ENCODE measurements around the gene LYSMD1. TPM values are rescaled to one million over a fixed set of nuclear protein-coding genes. Genes with fewer than 3 reads are reported as not detected.
"Not testable (repeated sequence)": the region's sequence is repeated elsewhere in the genome, so short reads cannot be mapped to it uniquely, and the experiment has no call there.

Gene LYSMD1
- polyA plus RNA-seq, 2 donors, result 3.8 TPM

- Histone ChIP-seq H3K27me3 (ENCODE audit: control insufficient read depth in 1 of 2, insufficient read depth in 2 of 2, low read length in 2 of 2) (no peaks in the 10 kb centered on the region), H3K4me3 (ENCODE audit: low read depth in 1 of 2, low read length in 2 of 2) (peak overlapping the region in 1 of 2 donors; percentile 38), H3K36me3 (ENCODE audit: control insufficient read depth in 2 of 2, insufficient read depth in 2 of 2, low read length in 1 of 2) (no peaks in the 10 kb centered on the region), H3K9me3 (ENCODE audit: control insufficient read depth in 2 of 2, insufficient read depth in 1 of 2, low read depth in 1 of 2, low read length in 1 of 2) (no peaks in the 10 kb centered on the region), H3K4me1 (ENCODE audit: control insufficient read depth in 2 of 2, insufficient read depth in 2 of 2, low read length in 1 of 2) (no peaks in the 10 kb centered on the region), H3K27ac (ENCODE audit: low read depth in 2 of 2, low read length in 1 of 2) (peak overlapping the region; percentile 82 to 94)
- WGBS, 2 donors, result 25 to 34% methylated on average over 14 of the region's 14 CpGs
Measured at GRCh38 chr1:151196292-151196800, 30.6 kb upstream of the LYSMD1 start.

GRCh38 chr1:151194894-151195594, 29.3 kb upstream of the LYSMD1 start:
- Histone ChIP-seq H3K4me3 (ENCODE audit: low read depth in 1 of 2, low read length in 2 of 2) (peak overlapping the region; percentile 10 to 38), H3K27ac (ENCODE audit: low read depth in 2 of 2, low read length in 1 of 2) (peak overlapping the region; percentile 82 to 94)
- not testable (repeated sequence) for H3K36me3 ChIP-seq (ENCODE audit: control insufficient read depth in 2 of 2, insufficient read depth in 2 of 2, low read length in 1 of 2); H3K9me3 ChIP-seq (ENCODE audit: control insufficient read depth in 2 of 2, insufficient read depth in 1 of 2, low read depth in 1 of 2, low read length in 1 of 2); H3K27me3 ChIP-seq (ENCODE audit: control insufficient read depth in 1 of 2, insufficient read depth in 2 of 2, low read length in 2 of 2); H3K4me1 ChIP-seq (ENCODE audit: control insufficient read depth in 2 of 2, insufficient read depth in 2 of 2, low read length in 1 of 2)
- 56 to 59% methylated on average over 17 of the region's 17 CpGs for WGBS, 2 donors

DNA sequence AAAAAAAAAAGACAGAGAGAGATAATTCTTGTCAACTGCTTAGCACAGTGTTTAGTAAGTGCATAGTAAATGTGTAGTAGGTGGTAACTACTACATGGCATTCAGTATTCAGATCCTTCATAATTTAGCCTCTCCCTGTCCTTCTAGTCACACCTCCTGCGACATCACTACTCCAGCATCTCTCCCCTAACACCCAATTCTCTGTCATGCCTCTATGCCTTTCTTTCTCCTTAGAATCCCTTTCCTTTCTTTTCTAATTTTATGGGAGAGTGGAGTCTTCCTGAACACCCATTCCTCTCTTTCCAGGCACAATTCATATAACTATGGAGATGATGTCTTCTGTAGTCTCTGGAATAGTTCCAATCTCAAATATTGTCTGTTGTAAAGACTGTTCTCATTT, 28.2 kb upstream of the LYSMD1 start:
- H3K4me1 ChIP-seq (ENCODE audit: control insufficient read depth in 2 of 2, insufficient read depth in 2 of 2, low read length in 1 of 2), result no peaks in the 10 kb centered on the region
- H3K27me3 ChIP-seq (ENCODE audit: control insufficient read depth in 1 of 2, insufficient read depth in 2 of 2, low read length in 2 of 2), result no peaks in the 10 kb centered on the region
- no peak overlapping the region for H3K27ac ChIP-seq (ENCODE audit: low read depth in 2 of 2, low read length in 1 of 2)
- no peaks in the 10 kb centered on the region for H3K36me3 ChIP-seq (ENCODE audit: control insufficient read depth in 2 of 2, insufficient read depth in 2 of 2, low read length in 1 of 2)
- WGBS, 2 donors, result 82 to 83% methylated on average over 1 of the region's 1 CpG
- no peaks in the 10 kb centered on the region for H3K9me3 ChIP-seq (ENCODE audit: control insufficient read depth in 2 of 2, insufficient read depth in 1 of 2, low read depth in 1 of 2, low read length in 1 of 2)
- no peak overlapping the region for H3K4me3 ChIP-seq (ENCODE audit: low read depth in 1 of 2, low read length in 2 of 2)

DNA sequence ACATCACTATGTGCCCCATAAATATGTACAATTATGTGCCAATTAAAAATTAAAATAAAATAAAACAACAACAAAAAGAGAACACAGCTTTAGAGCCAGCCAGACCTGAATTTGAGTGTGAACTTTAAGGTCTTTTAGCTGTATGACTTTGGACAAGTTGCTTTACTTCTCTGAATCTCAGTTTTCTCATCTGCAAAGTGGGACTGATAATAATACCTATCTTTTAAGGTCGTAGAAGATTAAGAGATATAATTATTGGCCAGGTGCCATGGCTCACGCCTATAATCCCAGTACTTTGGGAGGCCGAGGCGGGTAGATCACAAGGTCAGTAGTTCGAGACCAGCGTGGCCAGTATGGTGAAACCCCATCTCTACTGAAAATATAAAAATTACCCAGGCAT, 27.6 kb upstream of the LYSMD1 start:
- Histone ChIP-seq H3K9me3 (ENCODE audit: control insufficient read depth in 2 of 2, insufficient read depth in 1 of 2, low read depth in 1 of 2, low read length in 1 of 2) (no peaks in the 10 kb centered on the region), H3K4me1 (ENCODE audit: control insufficient read depth in 2 of 2, insufficient read depth in 2 of 2, low read length in 1 of 2) (no peaks in the 10 kb centered on the region), H3K36me3 (ENCODE audit: control insufficient read depth in 2 of 2, insufficient read depth in 2 of 2, low read length in 1 of 2) (no peaks in the 10 kb centered on the region), H3K27ac (ENCODE audit: low read depth in 2 of 2, low read length in 1 of 2) (no peak overlapping the region), H3K4me3 (ENCODE audit: low read depth in 1 of 2, low read length in 2 of 2) (no peak overlapping the region), H3K27me3 (ENCODE audit: control insufficient read depth in 1 of 2, insufficient read depth in 2 of 2, low read length in 2 of 2) (no peaks in the 10 kb centered on the region)
- 62 to 63% methylated on average over 6 of the region's 6 CpGs for WGBS, 2 donors

- H3K27ac ChIP-seq (ENCODE audit: low read depth in 2 of 2, low read length in 1 of 2), result no peak overlapping the region
- no peaks in the 10 kb centered on the region for H3K9me3 ChIP-seq (ENCODE audit: control insufficient read depth in 2 of 2, insufficient read depth in 1 of 2, low read depth in 1 of 2, low read length in 1 of 2)
- no peak overlapping the region for H3K4me3 ChIP-seq (ENCODE audit: low read depth in 1 of 2, low read length in 2 of 2)
- H3K36me3 ChIP-seq (ENCODE audit: control insufficient read depth in 2 of 2, insufficient read depth in 2 of 2, low read length in 1 of 2), result no peaks in the 10 kb centered on the region
- no peaks in the 10 kb centered on the region for H3K27me3 ChIP-seq (ENCODE audit: control insufficient read depth in 1 of 2, insufficient read depth in 2 of 2, low read length in 2 of 2)
- peaks cover 0 to 2% of the 10 kb centered on the region in 2 donors for H3K4me1 ChIP-seq (ENCODE audit: control insufficient read depth in 2 of 2, insufficient read depth in 2 of 2, low read length in 1 of 2)
- 74 to 75% methylated on average over 7 of the region's 7 CpGs for WGBS, 2 donors
Measured at GRCh38 chr1:151192047-151192446, 26.3 kb upstream of the LYSMD1 start.

DNA sequence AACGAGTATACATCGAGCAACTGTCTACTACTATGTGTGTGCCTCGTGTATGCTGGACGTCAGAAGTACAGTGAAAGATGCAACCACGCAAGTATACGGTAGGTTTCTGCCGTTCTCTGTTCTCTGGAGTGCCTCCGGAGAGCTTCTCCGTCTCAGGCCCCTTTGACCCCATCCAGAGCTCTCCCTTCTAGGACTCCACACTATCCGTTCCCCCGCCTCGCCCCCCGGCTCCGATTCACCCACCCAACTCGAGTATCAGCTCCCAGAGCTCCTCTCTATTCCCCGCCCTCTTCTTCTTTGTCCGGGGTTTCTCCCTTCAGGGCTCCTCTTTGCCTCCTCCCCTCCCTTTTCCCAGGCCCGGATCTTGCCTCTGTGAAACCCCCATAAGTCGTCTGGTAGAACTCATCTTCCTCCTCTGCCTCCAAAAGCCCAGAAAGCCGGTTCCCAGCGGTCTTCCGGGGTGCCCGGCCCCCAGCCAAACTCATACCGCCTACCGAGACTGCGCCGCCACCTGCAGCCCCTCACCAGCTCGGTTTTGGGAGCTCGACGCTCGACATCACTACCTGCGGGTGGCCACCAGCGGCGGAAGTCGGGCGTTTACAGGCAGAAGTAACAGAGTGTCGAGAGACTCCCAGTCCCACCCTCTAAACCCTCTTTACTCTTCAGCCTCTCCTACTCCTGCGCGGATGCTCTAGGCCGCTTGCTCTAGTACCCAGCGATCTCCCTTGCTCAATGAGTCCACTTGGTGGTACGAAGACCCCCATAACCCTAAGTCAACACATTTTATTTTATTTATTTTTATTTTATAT, 24.1 kb upstream of the LYSMD1 start, which contains the start of gene VPS72:
Gene VPS72 (minus strand): TSS at position 561 of the 809 bp plus-strand sequence. CDS start 76 bp downstream, at position 485.
- Histone ChIP-seq H3K9me3 (ENCODE audit: control insufficient read depth in 2 of 2, insufficient read depth in 1 of 2, low read depth in 1 of 2, low read length in 1 of 2) (no peaks in the 10 kb centered on the region), H3K36me3 (ENCODE audit: control insufficient read depth in 2 of 2, insufficient read depth in 2 of 2, low read length in 1 of 2) (peaks cover 3 to 5% of the 10 kb centered on the region in 2 donors), H3K27me3 (ENCODE audit: control insufficient read depth in 1 of 2, insufficient read depth in 2 of 2, low read length in 2 of 2) (no peaks in the 10 kb centered on the region), H3K4me1 (ENCODE audit: control insufficient read depth in 2 of 2, insufficient read depth in 2 of 2, low read length in 1 of 2) (peaks cover 0 to 3% of the 10 kb centered on the region in 2 donors), H3K27ac (ENCODE audit: low read depth in 2 of 2, low read length in 1 of 2) (peak within 1 kb of the TSS; percentile 91 to 93), H3K4me3 (ENCODE audit: low read depth in 1 of 2, low read length in 2 of 2) (peak within 1 kb of the TSS; percentile 85 to 91)
- WGBS, 2 donors, result 0% methylated on average over 42 of the region's 42 CpGs

- peak overlapping the region in 1 of 2 donors; percentile 40 for H3K27ac ChIP-seq (ENCODE audit: low read depth in 2 of 2, low read length in 1 of 2)
- H3K4me3 ChIP-seq (ENCODE audit: low read depth in 1 of 2, low read length in 2 of 2), result not testable (repeated sequence)
Measured at GRCh38 chr1:151188667-151189066, 23.0 kb upstream of the LYSMD1 start.

DNA sequence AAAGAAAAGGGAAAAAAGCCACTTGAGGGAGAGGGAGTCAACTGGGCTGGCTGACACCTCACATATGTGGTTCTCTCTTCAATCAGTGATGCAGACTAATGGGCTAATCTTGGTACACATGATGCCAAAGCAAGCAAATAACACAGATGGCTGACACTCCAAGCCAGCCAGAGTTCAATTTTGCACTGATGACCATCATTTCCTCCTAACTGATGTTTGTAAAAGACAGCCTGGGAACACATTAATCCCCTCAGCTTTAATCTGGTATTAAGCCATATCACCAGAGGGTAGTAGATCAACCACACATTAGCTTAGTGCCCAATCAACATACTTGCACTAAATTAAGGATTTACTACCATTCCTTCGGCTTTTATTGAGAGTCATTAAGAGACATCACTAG, 21.5 kb upstream of the LYSMD1 start:
- H3K4me3 ChIP-seq (ENCODE audit: low read depth in 1 of 2, low read length in 2 of 2), result no peak overlapping the region

More at GRCh38 chr1:151188667-151189066, 23.0 kb upstream of the LYSMD1 start:
- not testable (repeated sequence) for H3K4me1 ChIP-seq (ENCODE audit: control insufficient read depth in 2 of 2, insufficient read depth in 2 of 2, low read length in 1 of 2); H3K9me3 ChIP-seq (ENCODE audit: control insufficient read depth in 2 of 2, insufficient read depth in 1 of 2, low read depth in 1 of 2, low read length in 1 of 2); H3K36me3 ChIP-seq (ENCODE audit: control insufficient read depth in 2 of 2, insufficient read depth in 2 of 2, low read length in 1 of 2); H3K27me3 ChIP-seq (ENCODE audit: control insufficient read depth in 1 of 2, insufficient read depth in 2 of 2, low read length in 2 of 2)
- WGBS, 2 donors, result 46 to 69% methylated on average over 8 of the region's 8 CpGs

DNA sequence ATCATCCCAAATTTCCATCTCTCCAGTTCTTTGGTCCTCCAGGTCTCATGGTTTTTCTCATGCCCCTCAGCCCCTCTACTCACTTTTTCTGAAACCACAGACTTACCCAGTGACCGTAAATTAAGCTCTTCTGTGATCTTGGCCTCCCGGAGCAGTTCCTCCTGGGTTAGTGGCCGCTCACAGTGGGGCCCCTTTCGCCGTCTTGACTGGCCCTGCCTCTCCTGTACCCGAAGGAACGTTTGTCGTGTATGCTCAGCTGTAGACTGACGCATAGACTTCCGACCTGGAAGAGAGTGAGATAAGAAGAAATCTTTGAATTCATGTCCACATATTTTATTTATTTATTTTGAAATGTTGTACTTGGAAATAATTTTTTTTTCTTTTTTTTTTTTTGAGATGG, 18.5 kb upstream of the LYSMD1 start:
- H3K36me3 ChIP-seq (ENCODE audit: control insufficient read depth in 2 of 2, insufficient read depth in 2 of 2, low read length in 1 of 2), result peaks cover 14 to 27% of the 10 kb centered on the region in 2 donors
- no peaks in the 10 kb centered on the region for H3K27me3 ChIP-seq (ENCODE audit: control insufficient read depth in 1 of 2, insufficient read depth in 2 of 2, low read length in 2 of 2)
- peaks cover 0 to 3% of the 10 kb centered on the region in 2 donors for H3K4me1 ChIP-seq (ENCODE audit: control insufficient read depth in 2 of 2, insufficient read depth in 2 of 2, low read length in 1 of 2)
- 92 to 96% methylated on average over 10 of the region's 10 CpGs for WGBS, 2 donors
- H3K27ac ChIP-seq (ENCODE audit: low read depth in 2 of 2, low read length in 1 of 2), result no peak overlapping the region
- no peak overlapping the region for H3K4me3 ChIP-seq (ENCODE audit: low read depth in 1 of 2, low read length in 2 of 2)
- no peaks in the 10 kb centered on the region for H3K9me3 ChIP-seq (ENCODE audit: control insufficient read depth in 2 of 2, insufficient read depth in 1 of 2, low read depth in 1 of 2, low read length in 1 of 2)

More for the DNA sequence above, 21.5 kb upstream of the LYSMD1 start:
- no peaks in the 10 kb centered on the region for H3K27me3 ChIP-seq (ENCODE audit: control insufficient read depth in 1 of 2, insufficient read depth in 2 of 2, low read length in 2 of 2)
- WGBS, 2 donors, result 63 to 68% methylated on average over 1 of the region's 1 CpG
- H3K36me3 ChIP-seq (ENCODE audit: control insufficient read depth in 2 of 2, insufficient read depth in 2 of 2, low read length in 1 of 2), result peaks cover 7 to 12% of the 10 kb centered on the region in 2 donors
- no peaks in the 10 kb centered on the region for H3K9me3 ChIP-seq (ENCODE audit: control insufficient read depth in 2 of 2, insufficient read depth in 1 of 2, low read depth in 1 of 2, low read length in 1 of 2)
- peaks cover 0 to 3% of the 10 kb centered on the region in 2 donors for H3K4me1 ChIP-seq (ENCODE audit: control insufficient read depth in 2 of 2, insufficient read depth in 2 of 2, low read length in 1 of 2)
- no peak overlapping the region for H3K27ac ChIP-seq (ENCODE audit: low read depth in 2 of 2, low read length in 1 of 2)
